HepG2 (cell line): ENCODE results near the gene SNUPN. TPM values are rescaled to one million over a fixed set of nuclear protein-coding genes. Genes with fewer than 3 reads are reported as not detected.

Experiments
- BHLHE40 ChIP-seq: IDR thresholded peaks from 2 replicates; pipeline ENCODE4 v1.6.1; 2011; ENCODE audit warnings: low read length, improper control_type of control experiment
- DNMT3B ChIP-seq: conservative IDR thresholded peaks from 2 replicates; pipeline ENCODE4 v1.6.1; 2016; ENCODE audit warnings: missing biosample characterization, control low read depth
- ELF1 ChIP-seq: sonication (generic); formaldehyde crosslinking; IDR thresholded peaks from 2 replicates; pipeline ENCODE4 v1.4.0; 2020; ENCODE audit warnings: missing genetic modification reagents
- GABPA ChIP-seq, 2 experiments: IDR thresholded peaks; 2 replicates each; pipeline ENCODE4 v1.6.1; 2011 to 2016; ENCODE audit warnings: low read depth in 2 of 2, low read length in 1 of 2, missing biosample characterization in 1 of 2, missing genetic modification characterization in 1 of 2
- MAX ChIP-seq: IDR thresholded peaks from 2 replicates; pipeline ENCODE4 v1.6.1; 2012; ENCODE audit warnings: inconsistent platforms
- ZBTB21 ChIP-seq: sonication (generic); formaldehyde crosslinking; IDR thresholded peaks from 2 replicates; pipeline ENCODE4 v1.4.0; 2020; ENCODE audit warnings: missing genetic modification reagents
- ZBTB7A ChIP-seq: sonication (generic); formaldehyde crosslinking; IDR thresholded peaks from 2 replicates; pipeline ENCODE4 v1.8.0; 2022; ENCODE audit warnings: mild to moderate bottlenecking, missing genetic modification reagents
- ZFP36L1 ChIP-seq: sonication (generic); formaldehyde crosslinking; IDR thresholded peaks from 2 replicates; pipeline ENCODE4 v1.8.0; 2022; ENCODE audit warnings: mild to moderate bottlenecking, missing genetic modification reagents, moderate library complexity
- ZFP82 ChIP-seq: sonication (generic); formaldehyde crosslinking; IDR thresholded peaks from 2 replicates; pipeline ENCODE4 v1.5.1; 2020; ENCODE audit warnings: mild to moderate bottlenecking, missing genetic modification reagents, borderline replicate concordance
- ZNF530 ChIP-seq: sonication (generic); formaldehyde crosslinking; IDR thresholded peaks from 2 replicates; pipeline ENCODE4 v1.5.0; 2020; ENCODE audit warnings: low read depth, mild to moderate bottlenecking, missing genetic modification reagents
- ZNF703 ChIP-seq: sonication (generic); formaldehyde crosslinking; IDR thresholded peaks from 2 replicates; pipeline ENCODE4 v1.5.1; 2020; ENCODE audit warnings: missing genetic modification reagents, mild to moderate bottlenecking, moderate library complexity, borderline replicate concordance
- ZNF850 ChIP-seq: sonication (generic); formaldehyde crosslinking; conservative IDR thresholded peaks from 2 replicates; pipeline ENCODE4 v1.9.0; 2021; ENCODE audit warnings: mild to moderate bottlenecking, missing genetic modification reagents
- polyA plus RNA-seq, 8 experiments: library from polyadenylated mRNA; depleted of rRNA in 3 of 8; stranded (reverse) in 7 of 8; unstranded in 1 of 8; fragments of >200 nt; fragmentation: Illumina TruSeq in 4 of 8; extraction: Trizol in 4 of 8; gene quantifications; 2 replicates each; pipeline versions ENCODE4 v1.2.1 to v1.2.3, GENCODE V29; 2011 to 2016; ENCODE audit warnings: low read depth in 4 of 8, missing spikeins in 1 of 8, mixed read lengths in 1 of 8; ENCODE audit not compliant: insufficient read depth in 1 of 8
- total RNA-seq, 5 experiments: library from RNA; depleted of rRNA; stranded (reverse); fragments of >200 nt; fragmentation: Illumina TruSeq; extraction: Trizol; gene quantifications; 2 replicates each; pipeline ENCODE4 v1.2.3, GENCODE V29; 2016; ENCODE audit warnings: low read depth in 1 of 5

The SNUPN gene
- total and polyA plus RNA-seq, 2 of the 13 experiments (the other 11 are each of a cell fraction or from before 2014, with no cell fraction given), result 9.0 to 16.4 TPM

GRCh38 chr15:75639191-75639708 is 13.7 kb upstream of the SNUPN start (continued):
- TF ChIP-seq GABPA (IDR thresholded peaks at IDR 0.05; ENCODE audit: low read depth, low read length), result no peak
- peak; percentile 21; the same call in 1 of the 2 replicates for TF ChIP-seq GABPA (CRISPR knock-in tag; IDR thresholded peaks at IDR 0.05; ENCODE audit: low read depth)
- 0 out of 2 replicates have a peak, but pooled peaks have one; percentile 46 for TF ChIP-seq ZNF850 (CRISPR knock-in tag)
- peak; percentile 33; the same call in 1 of the 2 replicates for TF ChIP-seq ZNF530
- peak; percentile 29; the same call in 1 of the 2 replicates for TF ChIP-seq ZBTB21 (CRISPR knock-in tag)
- 0 out of 2 replicates have a peak, but pooled peaks have one; percentile 7 for TF ChIP-seq DNMT3B (CRISPR knock-in tag)
- no peak for TF ChIP-seq ZNF703 (CRISPR knock-in tag)
- 0 out of 2 replicates have a peak, but pooled peaks have one; percentile 75 for TF ChIP-seq ZFP82
- TF ChIP-seq MAX, result peak; percentile 83; the same call in 1 of the 2 replicates
- TF ChIP-seq ELF1 (CRISPR knock-in tag), result no peak
- peak; percentile 94 for TF ChIP-seq BHLHE40
- no peak for TF ChIP-seq ZBTB7A (CRISPR knock-in tag)
- 0 out of 2 replicates have a peak, but pooled peaks have one; percentile 2 for TF ChIP-seq ZFP36L1 (CRISPR knock-in tag)
- TF ChIP-seq, all 625 proteins: peak for 16
